ENCODE results near the gene EGFL8. TPM values are rescaled to one million over a fixed set of nuclear protein-coding genes. Genes with fewer than 3 reads are reported as not detected.

Gene EGFL8
- total and polyA plus RNA-seq, 9 of the 15 experiments (the other 6 are each of a cell fraction or from before 2014, with no cell fraction given): 2.2 to 47.4 (median 14.2) TPM

DNA sequence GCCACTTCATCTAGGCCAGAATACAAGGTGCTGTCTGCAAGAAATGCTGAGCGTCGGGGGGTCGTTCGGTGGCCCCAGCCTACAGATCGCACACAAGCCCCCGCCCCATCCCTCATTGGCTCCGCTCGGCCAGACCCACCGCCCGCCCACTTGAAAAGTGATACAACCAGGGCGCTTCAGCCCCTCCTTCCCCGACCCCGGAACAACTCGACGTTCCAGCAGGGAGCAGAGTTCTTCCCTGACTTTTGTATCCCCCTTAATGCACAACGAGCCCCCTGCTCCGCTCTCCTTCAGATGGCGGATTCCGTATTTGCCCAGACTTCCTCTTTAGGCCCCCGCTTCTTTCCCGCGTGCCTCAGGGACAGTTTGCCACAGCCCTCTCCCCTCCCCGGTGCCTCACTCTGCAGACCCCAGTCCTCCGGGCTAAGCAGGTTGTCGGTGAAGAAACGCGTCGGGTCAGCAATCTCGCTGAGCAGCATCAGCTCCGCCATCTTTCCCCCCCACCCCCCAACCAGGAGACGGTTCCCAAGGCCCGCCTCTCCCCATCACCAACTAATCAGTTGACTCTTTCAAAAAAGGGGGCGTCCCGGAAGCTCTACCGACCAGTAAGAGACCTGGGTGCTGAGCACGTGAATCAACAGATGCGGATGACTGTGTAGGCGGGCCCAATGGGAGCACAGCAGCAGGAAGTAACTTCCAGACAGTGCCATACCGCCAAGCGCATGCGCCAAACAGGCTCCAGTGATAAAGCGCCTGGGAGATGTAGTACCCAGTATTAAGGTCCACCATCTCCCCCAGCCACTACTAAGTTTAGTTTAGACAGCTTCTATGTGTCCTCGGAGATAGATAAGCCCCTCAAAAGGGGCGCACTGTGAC, 36.4 kb upstream of the EGFL8 start, which contains the start of gene ATF6B (continued):
- TF ChIP-seq, protein P1, sequence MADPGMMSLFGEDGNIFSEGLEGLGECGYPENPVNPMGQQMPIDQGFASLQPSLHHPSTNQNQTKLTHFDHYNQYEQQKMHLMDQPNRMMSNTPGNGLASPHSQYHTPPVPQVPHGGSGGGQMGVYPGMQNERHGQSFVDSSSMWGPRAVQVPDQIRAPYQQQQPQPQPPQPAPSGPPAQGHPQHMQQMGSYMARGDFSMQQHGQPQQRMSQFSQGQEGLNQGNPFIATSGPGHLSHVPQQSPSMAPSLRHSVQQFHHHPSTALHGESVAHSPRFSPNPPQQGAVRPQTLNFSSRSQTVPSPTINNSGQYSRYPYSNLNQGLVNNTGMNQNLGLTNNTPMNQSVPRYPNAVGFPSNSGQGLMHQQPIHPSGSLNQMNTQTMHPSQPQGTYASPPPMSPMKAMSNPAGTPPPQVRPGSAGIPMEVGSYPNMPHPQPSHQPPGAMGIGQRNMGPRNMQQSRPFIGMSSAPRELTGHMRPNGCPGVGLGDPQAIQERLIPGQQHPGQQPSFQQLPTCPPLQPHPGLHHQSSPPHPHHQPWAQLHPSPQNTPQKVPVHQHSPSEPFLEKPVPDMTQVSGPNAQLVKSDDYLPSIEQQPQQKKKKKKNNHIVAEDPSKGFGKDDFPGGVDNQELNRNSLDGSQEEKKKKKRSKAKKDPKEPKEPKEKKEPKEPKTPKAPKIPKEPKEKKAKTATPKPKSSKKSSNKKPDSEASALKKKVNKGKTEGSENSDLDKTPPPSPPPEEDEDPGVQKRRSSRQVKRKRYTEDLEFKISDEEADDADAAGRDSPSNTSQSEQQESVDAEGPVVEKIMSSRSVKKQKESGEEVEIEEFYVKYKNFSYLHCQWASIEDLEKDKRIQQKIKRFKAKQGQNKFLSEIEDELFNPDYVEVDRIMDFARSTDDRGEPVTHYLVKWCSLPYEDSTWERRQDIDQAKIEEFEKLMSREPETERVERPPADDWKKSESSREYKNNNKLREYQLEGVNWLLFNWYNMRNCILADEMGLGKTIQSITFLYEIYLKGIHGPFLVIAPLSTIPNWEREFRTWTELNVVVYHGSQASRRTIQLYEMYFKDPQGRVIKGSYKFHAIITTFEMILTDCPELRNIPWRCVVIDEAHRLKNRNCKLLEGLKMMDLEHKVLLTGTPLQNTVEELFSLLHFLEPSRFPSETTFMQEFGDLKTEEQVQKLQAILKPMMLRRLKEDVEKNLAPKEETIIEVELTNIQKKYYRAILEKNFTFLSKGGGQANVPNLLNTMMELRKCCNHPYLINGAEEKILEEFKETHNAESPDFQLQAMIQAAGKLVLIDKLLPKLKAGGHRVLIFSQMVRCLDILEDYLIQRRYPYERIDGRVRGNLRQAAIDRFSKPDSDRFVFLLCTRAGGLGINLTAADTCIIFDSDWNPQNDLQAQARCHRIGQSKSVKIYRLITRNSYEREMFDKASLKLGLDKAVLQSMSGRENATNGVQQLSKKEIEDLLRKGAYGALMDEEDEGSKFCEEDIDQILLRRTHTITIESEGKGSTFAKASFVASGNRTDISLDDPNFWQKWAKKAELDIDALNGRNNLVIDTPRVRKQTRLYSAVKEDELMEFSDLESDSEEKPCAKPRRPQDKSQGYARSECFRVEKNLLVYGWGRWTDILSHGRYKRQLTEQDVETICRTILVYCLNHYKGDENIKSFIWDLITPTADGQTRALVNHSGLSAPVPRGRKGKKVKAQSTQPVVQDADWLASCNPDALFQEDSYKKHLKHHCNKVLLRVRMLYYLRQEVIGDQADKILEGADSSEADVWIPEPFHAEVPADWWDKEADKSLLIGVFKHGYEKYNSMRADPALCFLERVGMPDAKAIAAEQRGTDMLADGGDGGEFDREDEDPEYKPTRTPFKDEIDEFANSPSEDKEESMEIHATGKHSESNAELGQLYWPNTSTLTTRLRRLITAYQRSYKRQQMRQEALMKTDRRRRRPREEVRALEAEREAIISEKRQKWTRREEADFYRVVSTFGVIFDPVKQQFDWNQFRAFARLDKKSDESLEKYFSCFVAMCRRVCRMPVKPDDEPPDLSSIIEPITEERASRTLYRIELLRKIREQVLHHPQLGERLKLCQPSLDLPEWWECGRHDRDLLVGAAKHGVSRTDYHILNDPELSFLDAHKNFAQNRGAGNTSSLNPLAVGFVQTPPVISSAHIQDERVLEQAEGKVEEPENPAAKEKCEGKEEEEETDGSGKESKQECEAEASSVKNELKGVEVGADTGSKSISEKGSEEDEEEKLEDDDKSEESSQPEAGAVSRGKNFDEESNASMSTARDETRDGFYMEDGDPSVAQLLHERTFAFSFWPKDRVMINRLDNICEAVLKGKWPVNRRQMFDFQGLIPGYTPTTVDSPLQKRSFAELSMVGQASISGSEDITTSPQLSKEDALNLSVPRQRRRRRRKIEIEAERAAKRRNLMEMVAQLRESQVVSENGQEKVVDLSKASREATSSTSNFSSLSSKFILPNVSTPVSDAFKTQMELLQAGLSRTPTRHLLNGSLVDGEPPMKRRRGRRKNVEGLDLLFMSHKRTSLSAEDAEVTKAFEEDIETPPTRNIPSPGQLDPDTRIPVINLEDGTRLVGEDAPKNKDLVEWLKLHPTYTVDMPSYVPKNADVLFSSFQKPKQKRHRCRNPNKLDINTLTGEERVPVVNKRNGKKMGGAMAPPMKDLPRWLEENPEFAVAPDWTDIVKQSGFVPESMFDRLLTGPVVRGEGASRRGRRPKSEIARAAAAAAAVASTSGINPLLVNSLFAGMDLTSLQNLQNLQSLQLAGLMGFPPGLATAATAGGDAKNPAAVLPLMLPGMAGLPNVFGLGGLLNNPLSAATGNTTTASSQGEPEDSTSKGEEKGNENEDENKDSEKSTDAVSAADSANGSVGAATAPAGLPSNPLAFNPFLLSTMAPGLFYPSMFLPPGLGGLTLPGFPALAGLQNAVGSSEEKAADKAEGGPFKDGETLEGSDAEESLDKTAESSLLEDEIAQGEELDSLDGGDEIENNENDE (IDR thresholded peaks at IDR 0.05; ENCODE audit: low read depth, low read length): no peak
- TF ChIP-seq BRD9 (IDR thresholded peaks at IDR 0.05; ENCODE audit: low read depth, partially characterized antibody): peak; percentile 80
- peak; percentile 98 for TF ChIP-seq CHD1 (IDR thresholded peaks at IDR 0.05; ENCODE audit: low read length)
- TF ChIP-seq ZNF347 (CRISPR knock-in tag; IDR thresholded peaks at IDR 0.05; ENCODE audit: low read depth): no peak
- TF ChIP-seq LEF1 (IDR thresholded peaks at IDR 0.05): no peak
- TF ChIP-seq ZNF311 (CRISPR knock-in tag; IDR thresholded peaks at IDR 0.05): no peak
- TF ChIP-seq, protein P2, sequence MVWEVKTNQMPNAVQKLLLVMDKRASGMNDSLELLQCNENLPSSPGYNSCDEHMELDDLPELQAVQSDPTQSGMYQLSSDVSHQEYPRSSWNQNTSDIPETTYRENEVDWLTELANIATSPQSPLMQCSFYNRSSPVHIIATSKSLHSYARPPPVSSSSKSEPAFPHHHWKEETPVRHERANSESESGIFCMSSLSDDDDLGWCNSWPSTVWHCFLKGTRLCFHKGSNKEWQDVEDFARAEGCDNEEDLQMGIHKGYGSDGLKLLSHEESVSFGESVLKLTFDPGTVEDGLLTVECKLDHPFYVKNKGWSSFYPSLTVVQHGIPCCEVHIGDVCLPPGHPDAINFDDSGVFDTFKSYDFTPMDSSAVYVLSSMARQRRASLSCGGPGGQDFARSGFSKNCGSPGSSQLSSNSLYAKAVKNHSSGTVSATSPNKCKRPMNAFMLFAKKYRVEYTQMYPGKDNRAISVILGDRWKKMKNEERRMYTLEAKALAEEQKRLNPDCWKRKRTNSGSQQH (CRISPR knock-in tag; IDR thresholded peaks at IDR 0.05): no peak
- TF ChIP-seq, protein P3, sequence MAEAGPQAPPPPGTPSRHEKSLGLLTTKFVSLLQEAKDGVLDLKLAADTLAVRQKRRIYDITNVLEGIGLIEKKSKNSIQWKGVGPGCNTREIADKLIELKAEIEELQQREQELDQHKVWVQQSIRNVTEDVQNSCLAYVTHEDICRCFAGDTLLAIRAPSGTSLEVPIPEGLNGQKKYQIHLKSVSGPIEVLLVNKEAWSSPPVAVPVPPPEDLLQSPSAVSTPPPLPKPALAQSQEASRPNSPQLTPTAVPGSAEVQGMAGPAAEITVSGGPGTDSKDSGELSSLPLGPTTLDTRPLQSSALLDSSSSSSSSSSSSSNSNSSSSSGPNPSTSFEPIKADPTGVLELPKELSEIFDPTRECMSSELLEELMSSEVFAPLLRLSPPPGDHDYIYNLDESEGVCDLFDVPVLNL (CRISPR knock-in tag; IDR thresholded peaks at IDR 0.05; ENCODE audit: low read depth): no peak
- TF ChIP-seq, protein P4, sequence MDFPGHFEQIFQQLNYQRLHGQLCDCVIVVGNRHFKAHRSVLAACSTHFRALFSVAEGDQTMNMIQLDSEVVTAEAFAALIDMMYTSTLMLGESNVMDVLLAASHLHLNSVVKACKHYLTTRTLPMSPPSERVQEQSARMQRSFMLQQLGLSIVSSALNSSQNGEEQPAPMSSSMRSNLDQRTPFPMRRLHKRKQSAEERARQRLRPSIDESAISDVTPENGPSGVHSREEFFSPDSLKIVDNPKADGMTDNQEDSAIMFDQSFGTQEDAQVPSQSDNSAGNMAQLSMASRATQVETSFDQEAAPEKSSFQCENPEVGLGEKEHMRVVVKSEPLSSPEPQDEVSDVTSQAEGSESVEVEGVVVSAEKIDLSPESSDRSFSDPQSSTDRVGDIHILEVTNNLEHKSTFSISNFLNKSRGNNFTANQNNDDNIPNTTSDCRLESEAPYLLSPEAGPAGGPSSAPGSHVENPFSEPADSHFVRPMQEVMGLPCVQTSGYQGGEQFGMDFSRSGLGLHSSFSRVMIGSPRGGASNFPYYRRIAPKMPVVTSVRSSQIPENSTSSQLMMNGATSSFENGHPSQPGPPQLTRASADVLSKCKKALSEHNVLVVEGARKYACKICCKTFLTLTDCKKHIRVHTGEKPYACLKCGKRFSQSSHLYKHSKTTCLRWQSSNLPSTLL (IDR thresholded peaks at IDR 0.05): no peak
- TF ChIP-seq ZNF174 (CRISPR knock-in tag; IDR thresholded peaks at IDR 0.05): no peak
- TF ChIP-seq ZNF24 (IDR thresholded peaks at IDR 0.05): no peak

All from K562 (cell line).